ENCODE results near the gene IRF3. TPM values are rescaled to one million over a fixed set of nuclear protein-coding genes. Genes with fewer than 3 reads are reported as not detected.

Gene IRF3
- total RNA-seq, 1 experiment from 2014 or later: 36.5 TPM

- no peak for DNase-seq (ENCODE audit: extremely low read depth, low read depth)
These were observed 22.1 kb upstream of the IRF3 start for GRCh38 chr19:49687566-49688316.

DNA sequence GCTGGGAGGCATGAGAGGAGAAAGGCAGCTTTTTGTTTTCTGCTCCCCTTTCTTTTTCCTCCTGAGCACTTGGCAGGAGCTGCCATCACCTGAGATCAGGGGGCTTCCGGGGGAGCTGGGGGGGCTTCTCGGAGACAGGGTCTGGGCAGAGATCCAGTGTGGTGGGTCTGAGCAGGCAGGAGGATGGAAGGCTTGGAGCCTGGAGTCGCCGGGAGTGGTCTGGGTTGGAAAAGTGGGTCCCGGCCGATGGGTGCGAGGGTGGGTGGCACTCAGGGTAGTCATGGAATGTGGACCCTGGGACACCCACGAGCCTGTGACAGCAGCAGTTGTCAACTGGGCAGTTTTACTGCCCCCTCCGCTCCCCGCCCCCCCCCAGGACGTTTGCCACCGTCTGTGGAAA is 21.5 kb upstream of the IRF3 start:
- no peak for DNase-seq (ENCODE audit: extremely low read depth, low read depth)

- no peak for DNase-seq (ENCODE audit: extremely low read depth, low read depth)
These were observed 20.9 kb upstream of the IRF3 start for GRCh38 chr19:49686503-49687088.

GRCh38 chr19:49685845-49686332 is 20.2 kb upstream of the IRF3 start:
- DNase-seq (ENCODE audit: extremely low read depth, low read depth): no peak

GRCh38 chr19:49684983-49685553 is 19.4 kb upstream of the IRF3 start:
- no peak for DNase-seq (ENCODE audit: extremely low read depth, low read depth)

DNA sequence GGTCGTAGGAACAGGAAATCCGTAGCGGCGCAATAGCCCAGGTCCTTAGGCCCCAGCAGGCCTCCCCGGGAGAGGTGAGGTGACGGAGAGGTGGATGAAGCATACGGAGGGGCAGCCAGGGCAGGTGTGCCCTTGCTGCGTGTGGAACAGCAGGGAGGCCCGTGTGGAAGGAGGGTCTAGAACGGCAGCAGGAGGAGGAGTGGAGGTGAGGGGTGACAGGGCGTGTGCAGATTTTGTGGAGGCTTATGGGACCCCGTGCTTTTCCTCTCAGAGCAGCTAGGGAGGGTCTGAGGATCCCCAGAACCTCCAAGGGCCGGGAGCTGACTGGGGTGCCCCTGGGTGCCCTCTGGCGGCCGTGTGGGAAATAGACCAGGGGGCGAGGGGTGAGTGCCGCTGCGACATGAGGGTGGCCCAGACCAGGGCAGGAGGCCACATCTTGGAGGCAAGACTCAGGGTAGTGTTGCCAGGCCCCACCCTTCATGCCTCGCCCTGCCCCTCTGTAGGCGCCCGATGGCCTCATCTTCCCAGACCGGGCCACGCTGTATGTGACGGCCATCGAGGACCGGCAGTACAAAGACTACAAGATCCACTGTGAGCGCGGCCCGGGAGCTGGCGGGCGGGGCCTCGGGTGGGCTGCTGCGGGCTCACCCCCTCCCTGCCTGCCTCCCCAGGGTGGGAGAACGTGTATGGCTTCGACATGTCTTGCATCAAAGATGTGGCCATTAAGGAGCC is 18.8 kb upstream of the IRF3 start:
- DNase-seq (ENCODE audit: extremely low read depth, low read depth): no peak

DNA sequence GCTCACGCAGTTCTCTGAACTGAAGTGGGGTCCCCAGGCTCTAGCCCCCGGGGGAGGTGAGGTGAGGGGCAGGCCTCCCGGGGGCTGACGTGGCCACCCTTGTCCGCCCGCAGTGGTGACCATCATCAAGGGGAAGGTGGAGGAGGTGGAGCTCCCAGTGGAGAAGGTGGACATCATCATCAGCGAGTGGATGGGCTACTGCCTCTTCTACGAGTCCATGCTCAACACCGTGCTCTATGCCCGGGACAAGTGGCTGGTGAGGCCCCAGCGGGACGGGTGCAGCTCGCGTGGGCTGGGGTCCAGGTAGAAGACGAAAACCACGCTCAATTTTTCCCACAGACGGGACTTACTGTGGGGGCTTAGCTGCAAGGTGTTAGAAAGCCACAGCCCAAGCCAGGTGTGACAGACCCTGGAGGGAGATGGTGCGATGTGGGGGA is 18.2 kb upstream of the IRF3 start:
- DNase-seq (ENCODE audit: extremely low read depth, low read depth): no peak

DNA sequence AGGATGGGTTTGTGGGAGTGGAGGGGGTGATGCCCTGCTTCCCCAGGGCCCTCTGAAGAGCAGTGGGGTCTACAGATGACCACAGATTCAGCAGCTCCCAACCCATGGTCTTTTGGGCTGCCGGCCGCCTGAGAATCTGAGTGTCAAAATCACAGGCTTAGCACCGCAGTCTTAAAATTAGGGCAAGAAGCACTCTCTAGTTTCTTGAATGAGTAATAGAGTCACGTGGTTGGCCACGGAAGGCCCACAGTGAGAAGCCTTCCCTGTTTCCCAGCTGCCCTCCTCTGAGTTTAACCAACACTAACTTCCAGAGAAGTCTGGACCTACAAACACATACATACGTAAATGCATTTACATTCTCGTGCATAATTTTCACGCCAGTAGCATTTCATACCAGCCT is 16.6 kb upstream of the IRF3 start:
- DNase-seq (ENCODE audit: extremely low read depth, low read depth): no peak

GRCh38 chr19:49681830-49682229 is 16.2 kb upstream of the IRF3 start:
- no peak for DNase-seq (ENCODE audit: extremely low read depth, low read depth)

- DNase-seq (ENCODE audit: extremely low read depth, low read depth): peak; percentile 68
These were observed 15.0 kb upstream of the IRF3 start for GRCh38 chr19:49680421-49681351.

DNA sequence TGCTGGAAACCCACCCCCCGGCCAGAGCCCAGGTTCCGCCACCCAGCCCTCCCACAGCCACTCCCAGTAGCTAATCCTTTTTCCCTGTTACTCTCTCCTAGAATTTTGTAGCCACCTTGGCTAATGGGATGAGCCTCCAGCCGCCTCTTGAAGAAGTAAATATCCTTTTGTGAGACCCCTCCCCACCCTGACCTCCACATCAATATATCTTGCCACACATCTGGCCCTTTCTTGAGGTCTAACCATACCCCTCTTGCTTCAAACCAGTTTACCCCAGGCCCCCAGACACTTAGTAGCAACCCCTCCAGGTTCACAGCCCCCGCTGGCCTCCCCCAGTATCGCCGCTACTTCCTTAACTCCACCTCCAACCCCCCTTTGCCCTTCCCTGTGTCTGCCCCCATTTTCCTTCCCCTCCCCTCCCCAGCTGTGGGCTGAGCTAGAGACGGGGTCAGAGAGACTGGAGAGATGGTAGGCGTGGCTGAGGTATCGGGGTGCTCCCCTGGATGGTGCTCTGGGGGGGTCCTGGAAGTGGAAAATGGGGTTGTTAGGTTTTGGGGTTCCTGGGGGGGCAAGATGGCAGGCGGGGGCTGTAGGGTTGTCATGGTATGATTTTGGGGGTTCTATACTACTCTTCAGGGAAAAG is 14.2 kb upstream of the IRF3 start:
- DNase-seq (ENCODE audit: extremely low read depth, low read depth): no peak

- no peak for DNase-seq (ENCODE audit: extremely low read depth, low read depth)
These were observed 13.5 kb upstream of the IRF3 start for GRCh38 chr19:49678985-49679770.

- DNase-seq (ENCODE audit: extremely low read depth, low read depth): peak; percentile 59
These were observed 12.4 kb upstream of the IRF3 start for GRCh38 chr19:49677901-49678674.

DNA sequence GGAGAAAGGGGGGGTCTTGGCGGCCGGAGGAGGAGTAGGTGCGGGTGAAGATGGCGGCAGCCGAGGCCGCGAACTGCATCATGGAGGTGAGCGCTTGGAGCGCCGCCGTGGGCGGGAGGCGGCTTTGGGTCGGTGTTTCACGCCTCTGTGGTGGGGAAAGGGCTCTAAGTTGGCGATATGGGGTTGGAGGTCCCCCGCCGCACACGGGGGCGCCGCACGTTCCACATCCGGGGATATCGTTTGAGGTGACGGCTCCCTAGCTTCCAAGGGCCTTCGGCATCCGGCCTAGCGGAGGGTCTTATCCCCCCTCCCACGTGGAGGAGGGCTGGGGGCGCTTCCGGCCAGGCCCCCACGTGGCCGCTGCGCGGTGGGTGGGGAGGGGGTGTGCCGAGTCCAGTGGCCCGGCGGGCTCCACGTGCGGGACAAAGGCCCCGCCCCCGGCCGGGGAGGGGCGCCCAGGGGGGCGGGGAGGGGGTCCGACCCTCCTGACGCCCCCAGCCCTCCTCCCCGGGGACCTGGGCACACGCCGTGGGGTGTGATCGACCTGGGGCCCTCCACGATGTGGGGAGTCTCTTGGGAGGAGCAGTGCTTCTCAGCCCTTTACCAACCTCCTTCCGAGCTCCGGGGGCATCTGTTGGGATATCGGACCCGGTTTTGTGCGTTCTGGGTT is 11.7 kb upstream of the IRF3 start, which contains the start of gene PRMT1:
TSS of gene PRMT1 (plus strand) at position 41 of the 670 bp plus-strand sequence. CDS start at position 51, 10 bp downstream.
- DNase-seq (ENCODE audit: extremely low read depth, low read depth): no peak

- peak; percentile 99 for DNase-seq (ENCODE audit: extremely low read depth, low read depth)
These were observed 11.2 kb upstream of the IRF3 start for GRCh38 chr19:49676784-49677230.

DNA sequence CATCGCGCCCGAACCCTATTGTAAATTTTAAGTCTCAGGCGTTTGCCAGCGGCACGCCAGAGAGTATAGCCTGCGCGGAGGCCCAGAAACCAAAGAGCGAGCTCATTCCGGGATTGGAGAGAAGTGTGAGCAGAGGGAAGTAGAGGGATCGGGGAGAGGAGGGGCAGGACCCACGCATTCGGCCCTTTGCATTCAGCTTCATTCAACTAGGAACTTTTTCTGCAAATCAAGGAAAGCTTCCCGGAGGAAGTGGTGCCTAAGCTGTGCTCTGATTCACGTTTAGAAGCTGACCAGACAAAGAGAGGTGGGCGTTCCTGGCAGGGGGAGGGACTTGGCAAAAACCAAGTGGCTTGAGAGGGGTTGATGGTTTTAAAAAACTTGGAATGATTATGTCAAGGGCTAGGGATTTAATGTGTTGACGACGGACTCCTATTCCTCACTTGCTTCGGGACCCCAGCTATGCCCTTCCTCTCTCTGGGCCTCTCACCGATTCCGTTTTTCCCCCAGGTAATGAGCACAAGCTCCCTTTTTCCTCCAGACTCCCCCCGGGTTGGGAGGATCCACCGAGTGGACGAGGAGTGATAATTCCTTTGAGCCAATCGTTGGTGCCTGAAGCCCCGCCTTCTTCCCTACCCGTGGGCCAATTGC is 10.6 kb upstream of the IRF3 start:
- peak; percentile 84 for DNase-seq (ENCODE audit: extremely low read depth, low read depth)
